Panc1 (cell line): ENCODE measurements around the gene KASH5. TPM values are rescaled to one million over a fixed set of nuclear protein-coding genes. Genes with fewer than 3 reads are reported as not detected.

Source experiments
- ATAC-seq: fragments of 200-7000 bp; cut with Tn5 transposase; 2 replicates; pipeline ENCODE4 v1.9.1; 2020; ENCODE audit warnings: mild to moderate bottlenecking, moderate library complexity
- BruUV-seq: library from RNA; stranded (reverse); fragments of 400-500 nt; replicated peaks from 2 replicates; lab custom pipeline; 2021; lab: Mats Ljungman, UMichigan
- CTCF ChIA-PET: fragments of 300-600 bp; sonication (Branson Sonifier 250); formaldehyde crosslinking; loops from one replicate; lab custom pipeline; 2022; ENCODE audit warnings: antibody characterized with exemption; lab: Charles Lee
- POLR2A ChIA-PET: fragments of 300-600 bp; sonication (Branson Sonifier 250); formaldehyde crosslinking; loops from one replicate; lab custom pipeline; 2022; ENCODE audit warnings: antibody characterized with exemption; lab: Charles Lee
- DNase-seq: peaks from one replicate; pipeline ENCODE4 v3.0.0-alpha.2; 2010; ENCODE audit warnings: low read depth, low spot score
- H3K27ac ChIP-seq: 2 replicates; pipeline ENCODE4 v1.5.1; 2011; ENCODE audit warnings: mild to moderate bottlenecking, low read length, inconsistent platforms
- H3K27me3 ChIP-seq: fragments of 200-500 bp; sonication (Bioruptor generic); 2 replicates; pipeline ENCODE4 v1.6.0; 2014; ENCODE audit warnings: low read length, inconsistent platforms; ENCODE audit not compliant: control insufficient read depth, insufficient read depth
- H3K36me3 ChIP-seq: fragments of 200-500 bp; sonication (Bioruptor generic); 2 replicates; pipeline ENCODE4 v1.5.1; 2014; ENCODE audit warnings: inconsistent platforms, mild to moderate bottlenecking, low read length, moderate library complexity; ENCODE audit not compliant: control insufficient read depth, insufficient read depth
- H3K4me1 ChIP-seq: 2 replicates; pipeline ENCODE4 v1.5.1; 2011; ENCODE audit warnings: inconsistent platforms, mild to moderate bottlenecking, low read length, moderate library complexity; ENCODE audit not compliant: control insufficient read depth, insufficient read depth
- H3K4me3 ChIP-seq, 2 experiments: 2 replicates each; pipeline ENCODE4 v1.5.1; 2011 to 2012; ENCODE audit warnings: low read depth in 2 of 2, low read length in 2 of 2, mild to moderate bottlenecking in 2 of 2, inconsistent platforms in 1 of 2, moderate library complexity in 1 of 2
- H3K9me3 ChIP-seq: fragments of 200-500 bp; sonication (Bioruptor generic); 2 replicates; pipeline ENCODE4 v1.5.1; 2014; ENCODE audit warnings: low read depth, mild to moderate bottlenecking, inconsistent platforms, low read length, moderate library complexity; ENCODE audit not compliant: control insufficient read depth, insufficient read depth
- POLR2AphosphoS5 ChIP-seq: IDR thresholded peaks from 2 replicates; pipeline ENCODE4 v1.6.1; 2012; ENCODE audit warnings: mild to moderate bottlenecking, low read depth, low read length, moderate library complexity
- SIN3A ChIP-seq: IDR thresholded peaks from 2 replicates; pipeline ENCODE4 v1.6.1; 2012; ENCODE audit warnings: low read depth, mild to moderate bottlenecking, low read length, moderate library complexity, borderline replicate concordance; ENCODE audit not compliant: insufficient read depth
- TCF7L2 ChIP-seq: IDR thresholded peaks from 2 replicates; pipeline ENCODE4 v1.6.1; 2011; ENCODE audit warnings: mild to moderate bottlenecking, low read depth, low read length, inconsistent platforms
- in situ Hi-C: cut with HindIII; loops from 2 replicates; pipeline ENCODE4 v1.10.0; 2016; ENCODE audit warnings: low sequenced_read_pairs, low pct_unique_long_range_greater_than_20kb
- intact Hi-C: fragments of 100-400 bp; cut with micrococcal nuclease; formaldehyde crosslinking; loops from one replicate; pipeline ENCODE4 v1.10.0; 2022; ENCODE audit not compliant: unreplicated experiment
- total RNA-seq: library from RNA; stranded (reverse); gene quantifications from one replicate; pipeline ENCODE4 v1.2.1, GENCODE V29; 2021; ENCODE audit not compliant: unreplicated experiment
- TF ChIP-seq, protein P1 (sequence below): fragments of 450-650 bp; IDR thresholded peaks from 2 replicates; pipeline ENCODE4 v1.5.1; 2017; ENCODE audit warnings: mild to moderate bottlenecking
- TF ChIP-seq, protein P2 (sequence below), 2 experiments: IDR thresholded peaks; 2 replicates each; pipeline ENCODE4 v1.6.1; 2011 to 2012; ENCODE audit warnings: low read depth in 2 of 2, control low read depth in 1 of 2, low read length in 1 of 2, mild to moderate bottlenecking in 1 of 2, moderate library complexity in 1 of 2; ENCODE audit not compliant: insufficient read depth in 1 of 2

Gene KASH5
- total RNA-seq, 1 experiment from 2014 or later: not detected

DNA sequence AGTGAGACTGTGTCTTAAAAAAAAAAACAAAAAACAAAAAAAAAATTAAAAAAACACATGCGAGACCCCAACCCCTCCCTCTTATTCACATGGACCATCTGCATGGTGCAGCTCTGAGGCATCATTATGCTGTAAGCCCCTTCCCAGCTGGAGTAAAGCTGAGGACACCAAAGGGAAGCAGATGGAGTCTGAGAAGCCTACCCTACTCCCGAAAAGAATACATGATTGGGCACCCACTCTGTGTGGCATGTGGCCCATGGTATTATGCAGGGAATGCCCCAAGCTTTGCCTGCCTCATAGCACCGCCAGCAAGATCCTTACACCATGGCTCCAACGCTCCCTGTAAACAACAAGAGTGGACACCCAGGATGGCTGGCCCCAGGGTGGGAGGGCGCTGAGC lies 30.5 kb downstream of the KASH5 start:
- Histone ChIP-seq H3K27me3 (peaks cover 10% of the 10 kb centered on the region), H3K4me1 (0 out of 2 replicates have a peak, but pooled peaks cover 3% of the 10 kb centered on the region), H3K27ac (no peak overlapping the region), H3K9me3 (no peaks in the 10 kb centered on the region), H3K36me3 (no peaks in the 10 kb centered on the region), H3K4me3 (no peak overlapping the region)
- ChIA-PET POLR2A (no interaction called here), CTCF (no interaction called here)
- in situ Hi-C loops: no loop called here
- TF ChIP-seq, protein P1, sequence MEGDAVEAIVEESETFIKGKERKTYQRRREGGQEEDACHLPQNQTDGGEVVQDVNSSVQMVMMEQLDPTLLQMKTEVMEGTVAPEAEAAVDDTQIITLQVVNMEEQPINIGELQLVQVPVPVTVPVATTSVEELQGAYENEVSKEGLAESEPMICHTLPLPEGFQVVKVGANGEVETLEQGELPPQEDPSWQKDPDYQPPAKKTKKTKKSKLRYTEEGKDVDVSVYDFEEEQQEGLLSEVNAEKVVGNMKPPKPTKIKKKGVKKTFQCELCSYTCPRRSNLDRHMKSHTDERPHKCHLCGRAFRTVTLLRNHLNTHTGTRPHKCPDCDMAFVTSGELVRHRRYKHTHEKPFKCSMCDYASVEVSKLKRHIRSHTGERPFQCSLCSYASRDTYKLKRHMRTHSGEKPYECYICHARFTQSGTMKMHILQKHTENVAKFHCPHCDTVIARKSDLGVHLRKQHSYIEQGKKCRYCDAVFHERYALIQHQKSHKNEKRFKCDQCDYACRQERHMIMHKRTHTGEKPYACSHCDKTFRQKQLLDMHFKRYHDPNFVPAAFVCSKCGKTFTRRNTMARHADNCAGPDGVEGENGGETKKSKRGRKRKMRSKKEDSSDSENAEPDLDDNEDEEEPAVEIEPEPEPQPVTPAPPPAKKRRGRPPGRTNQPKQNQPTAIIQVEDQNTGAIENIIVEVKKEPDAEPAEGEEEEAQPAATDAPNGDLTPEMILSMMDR: no peak
- TF ChIP-seq POLR2AphosphoS5 (no peak), TCF7L2 (no peak), SIN3A (no peak)
- TF ChIP-seq, protein P2, sequence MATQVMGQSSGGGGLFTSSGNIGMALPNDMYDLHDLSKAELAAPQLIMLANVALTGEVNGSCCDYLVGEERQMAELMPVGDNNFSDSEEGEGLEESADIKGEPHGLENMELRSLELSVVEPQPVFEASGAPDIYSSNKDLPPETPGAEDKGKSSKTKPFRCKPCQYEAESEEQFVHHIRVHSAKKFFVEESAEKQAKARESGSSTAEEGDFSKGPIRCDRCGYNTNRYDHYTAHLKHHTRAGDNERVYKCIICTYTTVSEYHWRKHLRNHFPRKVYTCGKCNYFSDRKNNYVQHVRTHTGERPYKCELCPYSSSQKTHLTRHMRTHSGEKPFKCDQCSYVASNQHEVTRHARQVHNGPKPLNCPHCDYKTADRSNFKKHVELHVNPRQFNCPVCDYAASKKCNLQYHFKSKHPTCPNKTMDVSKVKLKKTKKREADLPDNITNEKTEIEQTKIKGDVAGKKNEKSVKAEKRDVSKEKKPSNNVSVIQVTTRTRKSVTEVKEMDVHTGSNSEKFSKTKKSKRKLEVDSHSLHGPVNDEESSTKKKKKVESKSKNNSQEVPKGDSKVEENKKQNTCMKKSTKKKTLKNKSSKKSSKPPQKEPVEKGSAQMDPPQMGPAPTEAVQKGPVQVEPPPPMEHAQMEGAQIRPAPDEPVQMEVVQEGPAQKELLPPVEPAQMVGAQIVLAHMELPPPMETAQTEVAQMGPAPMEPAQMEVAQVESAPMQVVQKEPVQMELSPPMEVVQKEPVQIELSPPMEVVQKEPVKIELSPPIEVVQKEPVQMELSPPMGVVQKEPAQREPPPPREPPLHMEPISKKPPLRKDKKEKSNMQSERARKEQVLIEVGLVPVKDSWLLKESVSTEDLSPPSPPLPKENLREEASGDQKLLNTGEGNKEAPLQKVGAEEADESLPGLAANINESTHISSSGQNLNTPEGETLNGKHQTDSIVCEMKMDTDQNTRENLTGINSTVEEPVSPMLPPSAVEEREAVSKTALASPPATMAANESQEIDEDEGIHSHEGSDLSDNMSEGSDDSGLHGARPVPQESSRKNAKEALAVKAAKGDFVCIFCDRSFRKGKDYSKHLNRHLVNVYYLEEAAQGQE (IDR thresholded peaks at IDR 0.05; ENCODE audit: insufficient read depth in 1 of 2, low read depth in 2 of 2, low read length in 1 of 2): no peak
- no TSS peak for BruUV-seq
- DNase-seq (no peak), ATAC-seq (no peak)
- intact Hi-C loops: no loop called here

DNA sequence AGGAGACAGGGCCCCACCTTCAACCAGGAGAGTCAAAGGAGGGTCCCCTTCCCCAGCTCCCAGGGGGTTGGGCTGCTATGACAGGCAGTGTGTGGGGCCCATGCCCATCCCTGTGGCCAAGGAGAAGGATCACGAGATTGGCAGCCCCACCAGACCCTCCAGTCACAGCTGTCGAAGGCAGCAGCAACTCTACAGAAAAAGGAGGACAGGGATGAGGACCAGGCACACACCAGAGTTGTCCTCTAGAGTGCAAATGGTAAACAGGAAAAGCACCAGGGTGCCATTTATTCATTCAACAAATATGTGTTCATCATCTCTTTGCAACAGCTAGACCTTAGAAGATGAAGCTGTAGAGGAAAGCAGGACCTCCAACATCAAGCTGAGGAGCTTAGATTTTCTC lies 31.1 kb downstream of the KASH5 start:
- ChIA-PET CTCF (interaction anchor here (0.6 kb wide), 1 partner anchor 139 kb away, joined by 3 read pairs; no protein-coding TSS in a partner anchor), POLR2A (no interaction called here)
- intact Hi-C loops: no loop called here
- BruUV-seq: no TSS peak
- ATAC-seq (no peak), DNase-seq (no peak)
- peaks cover 10% of the 10 kb centered on the region for H3K27me3 ChIP-seq
- H3K36me3 ChIP-seq: no peaks in the 10 kb centered on the region
- no peaks in the 10 kb centered on the region for H3K9me3 ChIP-seq
- TF ChIP-seq SIN3A (no peak), TCF7L2 (no peak), POLR2AphosphoS5 (no peak)
- TF ChIP-seq, protein P1: no peak
- TF ChIP-seq, protein P2 (IDR thresholded peaks at IDR 0.05; ENCODE audit: insufficient read depth in 1 of 2, low read depth in 2 of 2, low read length in 1 of 2): no peak
- H3K4me3 ChIP-seq: no peak overlapping the region
- H3K27ac ChIP-seq: no peak overlapping the region
- H3K4me1 ChIP-seq: 0 out of 2 replicates have a peak, but pooled peaks cover 3% of the 10 kb centered on the region
- in situ Hi-C loops: no loop called here
